ENCODE data around the gene INSYN2B. TPM values are rescaled to one million over a fixed set of nuclear protein-coding genes. Genes with fewer than 3 reads are reported as not detected.

INSYN2B gene
- total and polyA plus RNA-seq, 2 of the 8 experiments (the other 6 are each of a cell fraction or from before 2014, with no cell fraction given), result not detected

DNA sequence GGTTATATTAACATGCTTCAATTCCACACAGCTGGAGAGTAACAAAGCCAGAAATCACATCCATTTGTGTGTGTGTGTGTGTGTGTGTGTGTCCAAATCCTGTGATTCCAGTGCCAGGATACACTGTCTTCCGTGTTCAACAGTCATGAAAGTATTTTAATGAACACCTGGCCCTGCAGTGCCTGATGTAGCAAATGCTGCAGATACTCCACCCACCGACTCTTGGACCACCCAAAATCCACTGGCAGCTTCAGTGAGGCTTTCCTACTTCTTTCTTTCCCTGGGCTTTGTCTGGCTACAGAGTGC, 13.1 kb upstream of the INSYN2B start:
- no peaks in the 10 kb centered on the region for H3K9me3 ChIP-seq (ENCODE audit: insufficient read depth in 2 of 2, low read depth in 1 of 2, low read length in 1 of 2)
- no peak overlapping the region for H2BK20ac ChIP-seq (ENCODE audit: low read length)
- no peak overlapping the region for H3K4ac ChIP-seq (replicated peaks; ENCODE audit: insufficient read length, low read depth, low read length)
- no peak overlapping the region for H3K4me2 ChIP-seq (ENCODE audit: insufficient read depth in 1 of 2, low read depth in 2 of 2, low read length in 2 of 2)
- no peak overlapping the region for H4K8ac ChIP-seq (ENCODE audit: extremely low read depth, insufficient read depth, low read length)
- no peak overlapping the region for H3K14ac ChIP-seq (ENCODE audit: insufficient read length)
- H2BK5ac ChIP-seq (ENCODE audit: low read depth, low read length), result no peak overlapping the region
- WGBS, 2 experiments (ENCODE audit: extremely low coverage in 1 of 2, insufficient coverage in 1 of 2, insufficient read length in 1 of 2, insufficient replicate concordance in 2 of 2, low coverage in 1 of 2, low lambda C conversion rate in 2 of 2, missing lambda C conversion rate in 1 of 2), result 81% methylated on average over 2 of the region's 2 CpGs; no CpG with 5 or more reads in 1 of the 2 experiments
- no peak overlapping the region for H3K27ac ChIP-seq (ENCODE audit: low read depth, low read length)
- no peaks in the 10 kb centered on the region for H3K23me2 ChIP-seq (ENCODE audit: low read depth, low read length)
- DNase-seq (ENCODE audit: low read depth in 1 of 2, low spot score in 2 of 2), result no peak
- H2BK12ac ChIP-seq (ENCODE audit: low read depth, low read length), result no peak overlapping the region
- no peak overlapping the region for H2BK15ac ChIP-seq (ENCODE audit: low read length)
- ChIA-PET POLR2A (ENCODE audit: partially characterized antibody) (no interaction called here), CTCF (ENCODE audit: partially characterized antibody) (interaction anchor here (1.0 to 4.1 kb wide), 3 partner anchors 14 to 271 kb away, joined by 3 to 27 read pairs (median 3); partner anchors contain the start of gene INSYN2B)
- no peaks in the 10 kb centered on the region for H3K36me3 ChIP-seq (ENCODE audit: control insufficient read depth in 2 of 4, insufficient read depth in 4 of 4, low read length in 3 of 4)
- H3K79me1 ChIP-seq (ENCODE audit: low read depth, low read length), result no peaks in the 10 kb centered on the region
- H3K56ac ChIP-seq (replicated peaks; ENCODE audit: insufficient read length, low read depth, low read length), result no peak overlapping the region
- no peak overlapping the region for H3K9ac ChIP-seq (replicated peaks in 1 of 4; ENCODE audit: extremely low read depth in 1 of 4, low read depth in 3 of 4, low read length in 3 of 4)
- H2AFZ ChIP-seq (ENCODE audit: low read length), result no peak overlapping the region
- H4K5ac ChIP-seq (ENCODE audit: insufficient read length, low read depth, low read length), result no peak overlapping the region
- FAIRE-seq, result no peak
- no peak overlapping the region for H3K18ac ChIP-seq (ENCODE audit: extremely low read depth, low read length)
- H2BK120ac ChIP-seq (replicated peaks; ENCODE audit: low read depth, low read length), result no peak overlapping the region
- H3K4me3 ChIP-seq (ENCODE audit: extremely low read depth in 1 of 4, insufficient read depth in 2 of 4, low read depth in 3 of 4, low read length in 4 of 4), result no peak overlapping the region
- H3K27me3 ChIP-seq (replicated peaks in 1 of 4; ENCODE audit: control insufficient read depth in 3 of 4, extremely low read depth in 1 of 4, insufficient read depth in 3 of 4, low read length in 3 of 4), result no peaks in the 10 kb centered on the region; a peak in 1 of 7 replicates
- no peak overlapping the region for H3K23ac ChIP-seq (ENCODE audit: insufficient read length)
- H2AK5ac ChIP-seq (ENCODE audit: low read depth, low read length), result no peak overlapping the region
- no peaks in the 10 kb centered on the region for H3K79me2 ChIP-seq (ENCODE audit: control insufficient read depth in 1 of 2, insufficient read depth in 2 of 2, low read length in 2 of 2)
- H3K4me1 ChIP-seq (replicated peaks in 1 of 4; ENCODE audit: control insufficient read depth in 3 of 4, insufficient read depth in 4 of 4, low read length in 3 of 4), result no peaks in the 10 kb centered on the region
- no peak overlapping the region for H4K91ac ChIP-seq (replicated peaks; ENCODE audit: insufficient read length, low read length)
- H4K20me1 ChIP-seq (replicated peaks in 1 of 2; ENCODE audit: control insufficient read depth in 1 of 2, insufficient read depth in 2 of 2, low read length in 2 of 2), result no peaks in the 10 kb centered on the region
- TF ChIP-seq, protein P1, sequence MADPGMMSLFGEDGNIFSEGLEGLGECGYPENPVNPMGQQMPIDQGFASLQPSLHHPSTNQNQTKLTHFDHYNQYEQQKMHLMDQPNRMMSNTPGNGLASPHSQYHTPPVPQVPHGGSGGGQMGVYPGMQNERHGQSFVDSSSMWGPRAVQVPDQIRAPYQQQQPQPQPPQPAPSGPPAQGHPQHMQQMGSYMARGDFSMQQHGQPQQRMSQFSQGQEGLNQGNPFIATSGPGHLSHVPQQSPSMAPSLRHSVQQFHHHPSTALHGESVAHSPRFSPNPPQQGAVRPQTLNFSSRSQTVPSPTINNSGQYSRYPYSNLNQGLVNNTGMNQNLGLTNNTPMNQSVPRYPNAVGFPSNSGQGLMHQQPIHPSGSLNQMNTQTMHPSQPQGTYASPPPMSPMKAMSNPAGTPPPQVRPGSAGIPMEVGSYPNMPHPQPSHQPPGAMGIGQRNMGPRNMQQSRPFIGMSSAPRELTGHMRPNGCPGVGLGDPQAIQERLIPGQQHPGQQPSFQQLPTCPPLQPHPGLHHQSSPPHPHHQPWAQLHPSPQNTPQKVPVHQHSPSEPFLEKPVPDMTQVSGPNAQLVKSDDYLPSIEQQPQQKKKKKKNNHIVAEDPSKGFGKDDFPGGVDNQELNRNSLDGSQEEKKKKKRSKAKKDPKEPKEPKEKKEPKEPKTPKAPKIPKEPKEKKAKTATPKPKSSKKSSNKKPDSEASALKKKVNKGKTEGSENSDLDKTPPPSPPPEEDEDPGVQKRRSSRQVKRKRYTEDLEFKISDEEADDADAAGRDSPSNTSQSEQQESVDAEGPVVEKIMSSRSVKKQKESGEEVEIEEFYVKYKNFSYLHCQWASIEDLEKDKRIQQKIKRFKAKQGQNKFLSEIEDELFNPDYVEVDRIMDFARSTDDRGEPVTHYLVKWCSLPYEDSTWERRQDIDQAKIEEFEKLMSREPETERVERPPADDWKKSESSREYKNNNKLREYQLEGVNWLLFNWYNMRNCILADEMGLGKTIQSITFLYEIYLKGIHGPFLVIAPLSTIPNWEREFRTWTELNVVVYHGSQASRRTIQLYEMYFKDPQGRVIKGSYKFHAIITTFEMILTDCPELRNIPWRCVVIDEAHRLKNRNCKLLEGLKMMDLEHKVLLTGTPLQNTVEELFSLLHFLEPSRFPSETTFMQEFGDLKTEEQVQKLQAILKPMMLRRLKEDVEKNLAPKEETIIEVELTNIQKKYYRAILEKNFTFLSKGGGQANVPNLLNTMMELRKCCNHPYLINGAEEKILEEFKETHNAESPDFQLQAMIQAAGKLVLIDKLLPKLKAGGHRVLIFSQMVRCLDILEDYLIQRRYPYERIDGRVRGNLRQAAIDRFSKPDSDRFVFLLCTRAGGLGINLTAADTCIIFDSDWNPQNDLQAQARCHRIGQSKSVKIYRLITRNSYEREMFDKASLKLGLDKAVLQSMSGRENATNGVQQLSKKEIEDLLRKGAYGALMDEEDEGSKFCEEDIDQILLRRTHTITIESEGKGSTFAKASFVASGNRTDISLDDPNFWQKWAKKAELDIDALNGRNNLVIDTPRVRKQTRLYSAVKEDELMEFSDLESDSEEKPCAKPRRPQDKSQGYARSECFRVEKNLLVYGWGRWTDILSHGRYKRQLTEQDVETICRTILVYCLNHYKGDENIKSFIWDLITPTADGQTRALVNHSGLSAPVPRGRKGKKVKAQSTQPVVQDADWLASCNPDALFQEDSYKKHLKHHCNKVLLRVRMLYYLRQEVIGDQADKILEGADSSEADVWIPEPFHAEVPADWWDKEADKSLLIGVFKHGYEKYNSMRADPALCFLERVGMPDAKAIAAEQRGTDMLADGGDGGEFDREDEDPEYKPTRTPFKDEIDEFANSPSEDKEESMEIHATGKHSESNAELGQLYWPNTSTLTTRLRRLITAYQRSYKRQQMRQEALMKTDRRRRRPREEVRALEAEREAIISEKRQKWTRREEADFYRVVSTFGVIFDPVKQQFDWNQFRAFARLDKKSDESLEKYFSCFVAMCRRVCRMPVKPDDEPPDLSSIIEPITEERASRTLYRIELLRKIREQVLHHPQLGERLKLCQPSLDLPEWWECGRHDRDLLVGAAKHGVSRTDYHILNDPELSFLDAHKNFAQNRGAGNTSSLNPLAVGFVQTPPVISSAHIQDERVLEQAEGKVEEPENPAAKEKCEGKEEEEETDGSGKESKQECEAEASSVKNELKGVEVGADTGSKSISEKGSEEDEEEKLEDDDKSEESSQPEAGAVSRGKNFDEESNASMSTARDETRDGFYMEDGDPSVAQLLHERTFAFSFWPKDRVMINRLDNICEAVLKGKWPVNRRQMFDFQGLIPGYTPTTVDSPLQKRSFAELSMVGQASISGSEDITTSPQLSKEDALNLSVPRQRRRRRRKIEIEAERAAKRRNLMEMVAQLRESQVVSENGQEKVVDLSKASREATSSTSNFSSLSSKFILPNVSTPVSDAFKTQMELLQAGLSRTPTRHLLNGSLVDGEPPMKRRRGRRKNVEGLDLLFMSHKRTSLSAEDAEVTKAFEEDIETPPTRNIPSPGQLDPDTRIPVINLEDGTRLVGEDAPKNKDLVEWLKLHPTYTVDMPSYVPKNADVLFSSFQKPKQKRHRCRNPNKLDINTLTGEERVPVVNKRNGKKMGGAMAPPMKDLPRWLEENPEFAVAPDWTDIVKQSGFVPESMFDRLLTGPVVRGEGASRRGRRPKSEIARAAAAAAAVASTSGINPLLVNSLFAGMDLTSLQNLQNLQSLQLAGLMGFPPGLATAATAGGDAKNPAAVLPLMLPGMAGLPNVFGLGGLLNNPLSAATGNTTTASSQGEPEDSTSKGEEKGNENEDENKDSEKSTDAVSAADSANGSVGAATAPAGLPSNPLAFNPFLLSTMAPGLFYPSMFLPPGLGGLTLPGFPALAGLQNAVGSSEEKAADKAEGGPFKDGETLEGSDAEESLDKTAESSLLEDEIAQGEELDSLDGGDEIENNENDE (IDR thresholded peaks at IDR 0.05; ENCODE audit: insufficient replicate concordance, low read length), result no peak
